Tibial nerve (tissue), 4 donors: ENCODE data around the gene FGFR4. TPM values are rescaled to one million over a fixed set of nuclear protein-coding genes. Genes with fewer than 3 reads are reported as not detected.
A peak's percentile ranks its signal among the peaks of the same experiment; 100 is the strongest.

Experiments used
- DNase-seq, 2 donors: peaks; one replicate each; pipeline ENCODE4 v3.0.0-alpha.2; 2019; ENCODE audit warnings: low spot score in 2 of 2
- H3K27ac ChIP-seq, 4 donors: fragments of 200-600 bp; sonication (generic) in 3 of 4; one replicate each; pipeline ENCODE4 v1.5.1; 2017 to 2019; ENCODE audit warnings: mild to moderate bottlenecking in 1 of 4
- H3K27me3 ChIP-seq, 2 donors: fragments of 200-600 bp; sonication (generic) in 1 of 2; one replicate each; pipeline versions ENCODE4 v1.5.1 to v1.6.0; 2017 to 2019
- H3K36me3 ChIP-seq, 3 donors: fragments of 200-600 bp; sonication (generic); one replicate each; pipeline ENCODE4 v1.5.1; 2018 to 2019
- H3K4me1 ChIP-seq, 4 donors: fragments of 200-600 bp; sonication (generic) in 3 of 4; one replicate each; pipeline ENCODE4 v1.5.1; 2017 to 2019
- H3K4me3 ChIP-seq, 4 donors: fragments of 200-600 bp; sonication (generic) in 3 of 4; one replicate each; pipeline ENCODE4 v1.5.1; 2017 to 2019; ENCODE audit warnings: mild to moderate bottlenecking in 1 of 4, moderate library complexity in 1 of 4
- H3K9me3 ChIP-seq, 4 donors: fragments of 200-600 bp; sonication (generic) in 3 of 4; one replicate each; pipeline ENCODE4 v1.5.1; 2017 to 2019
- CTCF ChIP-seq, 5 experiments: fragments of 200-600 bp in 3 of 5; fragments of 450-650 bp in 2 of 5; sonication (generic) in 3 of 5; IDR thresholded peaks; one replicate each; pipeline ENCODE4 v1.5.1; 2016 to 2019; ENCODE audit warnings: antibody characterized with exemption in 5 of 5, mild to moderate bottlenecking in 3 of 5, moderate library complexity in 2 of 5
- EP300 ChIP-seq, 2 donors: sonication (generic); formaldehyde crosslinking; IDR thresholded peaks; one replicate each; pipeline ENCODE4 v1.6.1; 2017; ENCODE audit warnings: antibody characterized with exemption in 2 of 2, mild to moderate bottlenecking in 1 of 2
- POLR2A ChIP-seq, 2 donors: fragments of 450-650 bp; IDR thresholded peaks; one replicate each; pipeline ENCODE4 v1.6.1; 2017; ENCODE audit warnings: antibody characterized with exemption in 2 of 2, mild to moderate bottlenecking in 2 of 2, moderate library complexity in 2 of 2
- WGBS, 2 donors: methylation state at CpG; one replicate each; pipeline ENCODE4 v1.1.5; 2018; 5-methylcytosine and 5-hydroxymethylcytosine counted together
- total RNA-seq, 4 donors: library from RNA; depleted of rRNA; stranded (reverse); fragments of >200 nt; gene quantifications; one replicate each; pipeline ENCODE4 v1.1.0, GENCODE V29; 2016

The FGFR4 gene
- total RNA-seq: 10 to 100 TPM in 2 of 4 donors, 1 to 10 TPM in 2; 3.3 to 60.8 (median 12.1) TPM

GRCh38 chr5:177086654-177087397 is at the start of gene FGFR4:
Gene FGFR4 (plus strand): TSS chr5:177086915. CDS start chr5:177089603, 2,688 bp downstream.
- Histone ChIP-seq H3K36me3 (no peaks in the 10 kb centered on the region), H3K9me3 (no peaks in the 10 kb centered on the region), H3K4me3 (peak within 1 kb of the TSS; percentile 22 to 58 (median 36)), H3K27ac (peak within 1 kb of the TSS in 3 of 4 donors; percentile 54 to 75 (median 73)), H3K27me3 (peaks cover 0 to 6% of the 10 kb centered on the region in 2 donors), H3K4me1 (peaks cover 0 to 37% (median 16%) of the 10 kb centered on the region in 4 donors)
- no peak for TF ChIP-seq EP300 (IDR thresholded peaks at IDR 0.05)
- peak; percentile 47 to 66 (median 63) for TF ChIP-seq CTCF (IDR thresholded peaks at IDR 0.05)
- peak in 1 of 2 donors; percentile 12 for TF ChIP-seq POLR2A (IDR thresholded peaks at IDR 0.05)
- peak; percentile 25 to 33 for DNase-seq
- 1 to 2% methylated on average over 18 to 33 of the region's 68 CpGs for WGBS, 2 donors

GRCh38 chr5:177036921-177037320 is 49.8 kb upstream of the FGFR4 start:
- no peak for DNase-seq
- TF ChIP-seq CTCF (IDR thresholded peaks at IDR 0.05): no peak
- no peak for TF ChIP-seq EP300 (IDR thresholded peaks at IDR 0.05)
- TF ChIP-seq POLR2A (IDR thresholded peaks at IDR 0.05): no peak
- peaks cover 0 to 33% (median 0%) of the 10 kb centered on the region in 3 donors for H3K36me3 ChIP-seq
- WGBS, 2 donors: 91 to 95% methylated on average over 5 of the region's 5 CpGs
- no peak overlapping the region for H3K27ac ChIP-seq
- no peaks in the 10 kb centered on the region for H3K9me3 ChIP-seq
- no peak overlapping the region for H3K4me3 ChIP-seq
- H3K27me3 ChIP-seq: no peaks in the 10 kb centered on the region
- H3K4me1 ChIP-seq: no peaks in the 10 kb centered on the region

GRCh38 chr5:177040814-177041420 is 45.8 kb upstream of the FGFR4 start:
- no peak overlapping the region for H3K27ac ChIP-seq
- no peaks in the 10 kb centered on the region for H3K4me1 ChIP-seq
- TF ChIP-seq CTCF (IDR thresholded peaks at IDR 0.05): no peak
- no peak for TF ChIP-seq POLR2A (IDR thresholded peaks at IDR 0.05)
- TF ChIP-seq EP300 (IDR thresholded peaks at IDR 0.05): no peak
- DNase-seq: no peak
- no peaks in the 10 kb centered on the region for H3K9me3 ChIP-seq
- no peaks in the 10 kb centered on the region for H3K27me3 ChIP-seq
- peaks cover 0 to 63% (median 0%) of the 10 kb centered on the region in 3 donors for H3K36me3 ChIP-seq
- 75% methylated on average over 3 of the region's 3 CpGs for WGBS, 2 donors
- H3K4me3 ChIP-seq: no peak overlapping the region

GRCh38 chr5:177041936-177042335 is 44.8 kb upstream of the FGFR4 start:
- Histone ChIP-seq H3K27ac (no peak overlapping the region), H3K36me3 (peaks cover 0 to 70% (median 0%) of the 10 kb centered on the region in 3 donors), H3K4me3 (no peak overlapping the region), H3K27me3 (no peaks in the 10 kb centered on the region), H3K4me1 (no peaks in the 10 kb centered on the region), H3K9me3 (no peaks in the 10 kb centered on the region)
- no peak for DNase-seq
- WGBS, 2 donors: 92 to 96% methylated on average over 2 of the region's 2 CpGs
- TF ChIP-seq EP300 (IDR thresholded peaks at IDR 0.05): no peak
- no peak for TF ChIP-seq CTCF (IDR thresholded peaks at IDR 0.05)
- TF ChIP-seq POLR2A (IDR thresholded peaks at IDR 0.05): no peak

- no peaks in the 10 kb centered on the region for H3K27me3 ChIP-seq
Observed at GRCh38 chr5:177043114-177043513, 43.6 kb upstream of the FGFR4 start.

More at GRCh38 chr5:177043114-177043513, 43.6 kb upstream of the FGFR4 start:
- Histone ChIP-seq H3K36me3 (peaks cover 0 to 77% (median 0%) of the 10 kb centered on the region in 3 donors), H3K4me3 (no peak overlapping the region), H3K27ac (no peak overlapping the region), H3K4me1 (no peaks in the 10 kb centered on the region), H3K9me3 (no peaks in the 10 kb centered on the region)
- 96 to 97% methylated on average over 6 of the region's 6 CpGs for WGBS, 2 donors
- no peak for DNase-seq
- TF ChIP-seq POLR2A (IDR thresholded peaks at IDR 0.05): no peak
- TF ChIP-seq EP300 (IDR thresholded peaks at IDR 0.05): no peak
- TF ChIP-seq CTCF (IDR thresholded peaks at IDR 0.05): no peak
